Stimulated activated CD4-positive, alpha-beta T cell treated with anti-CD3 and anti-CD28 coated beads, Interleukin-1b, Interleukin-23, amount 100 ng/mL, for 48 hours (primary cell): Measurements from ENCODE around the gene PRDX2.

Experiments
- DNase-seq: peaks from one replicate; pipeline ENCODE4 v3.0.0-alpha.2; 2020

The PRDX2 gene

GRCh38 chr19:12751635-12752034, 50.0 kb downstream of the PRDX2 start, which contains the start of gene BEST2:
TSS of gene BEST2 (plus strand) at chr19:12751791. CDS start at chr19:12752593, 802 bp downstream.
- no peak for DNase-seq

DNA sequence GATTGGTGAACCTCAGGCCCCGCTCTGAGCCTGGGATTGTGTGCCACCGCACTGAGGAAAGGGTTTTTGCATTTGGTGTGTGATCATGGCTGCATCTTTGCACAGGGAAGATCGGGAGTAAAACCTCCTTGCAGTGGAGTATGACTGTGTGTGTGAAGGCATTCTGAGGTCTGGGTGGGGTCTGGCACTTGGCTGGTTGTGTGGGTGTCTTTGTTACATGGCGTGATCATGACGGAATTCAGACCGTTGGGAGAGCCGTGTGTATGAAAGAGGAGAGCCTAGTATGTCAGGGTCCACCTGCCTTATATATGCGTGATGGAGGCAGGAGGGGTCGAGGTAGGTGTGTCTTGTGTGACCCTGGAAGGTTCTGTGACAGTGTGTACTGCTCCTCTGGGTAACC, 50.7 kb downstream of the PRDX2 start:
- no peak for DNase-seq

DNA sequence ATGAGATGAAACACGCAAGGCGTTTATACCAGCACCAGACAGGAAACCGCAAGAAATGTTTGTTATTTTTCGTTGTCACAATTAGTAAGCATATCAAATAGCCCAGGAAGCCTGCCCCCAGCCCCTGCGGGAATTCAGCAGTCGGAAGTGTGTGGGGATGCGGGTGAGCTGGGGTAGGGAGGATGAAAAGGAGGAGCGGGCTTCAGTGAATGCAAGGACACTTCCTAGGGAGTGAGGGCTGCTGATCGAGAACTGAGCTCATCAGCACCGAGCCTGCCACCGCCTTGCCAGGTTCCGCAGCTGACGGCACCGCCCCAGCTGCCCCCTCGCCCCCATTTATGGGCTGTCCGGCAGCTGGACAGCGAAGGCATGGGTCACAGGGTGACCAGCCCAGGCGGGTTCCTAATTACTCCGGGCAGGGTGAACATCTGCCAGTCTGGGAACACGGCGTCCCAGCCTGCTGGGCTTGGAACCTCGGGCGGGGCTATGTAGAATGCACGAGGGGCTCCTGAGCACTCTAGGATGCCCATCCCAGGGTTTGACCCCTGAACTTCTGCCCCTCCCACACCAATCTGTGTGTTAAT, 51.6 kb downstream of the PRDX2 start:
- no peak for DNase-seq

DNA sequence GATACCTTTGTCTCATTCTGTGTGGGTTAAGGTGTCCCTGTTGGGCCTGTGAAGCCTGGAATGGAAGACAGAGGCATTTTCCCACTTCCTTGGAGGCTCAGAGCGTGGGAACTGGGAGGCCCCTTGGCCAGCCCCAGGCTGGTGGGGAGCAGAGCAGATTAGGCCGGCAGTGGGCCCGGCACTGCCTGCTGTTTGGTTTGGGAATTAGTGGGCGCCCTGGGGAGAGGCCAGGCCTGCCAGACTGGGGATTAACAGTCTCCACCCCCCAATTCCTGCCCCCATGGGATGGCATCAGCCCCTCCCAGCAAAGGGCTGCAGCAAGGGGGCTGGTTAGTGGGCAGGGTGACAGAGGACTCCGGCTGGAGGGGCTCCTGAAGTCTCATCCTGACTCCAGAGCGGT, 53.1 kb downstream of the PRDX2 start:
- DNase-seq = no peak
